Measurements from ENCODE around the gene KCND1. TPM values are rescaled to one million over a fixed set of nuclear protein-coding genes. Genes with fewer than 3 reads are reported as not detected.

Gene KCND1
- total and polyA plus RNA-seq, 7 donors = 0.03 to 0.44 (median 0.30) TPM

DNA sequence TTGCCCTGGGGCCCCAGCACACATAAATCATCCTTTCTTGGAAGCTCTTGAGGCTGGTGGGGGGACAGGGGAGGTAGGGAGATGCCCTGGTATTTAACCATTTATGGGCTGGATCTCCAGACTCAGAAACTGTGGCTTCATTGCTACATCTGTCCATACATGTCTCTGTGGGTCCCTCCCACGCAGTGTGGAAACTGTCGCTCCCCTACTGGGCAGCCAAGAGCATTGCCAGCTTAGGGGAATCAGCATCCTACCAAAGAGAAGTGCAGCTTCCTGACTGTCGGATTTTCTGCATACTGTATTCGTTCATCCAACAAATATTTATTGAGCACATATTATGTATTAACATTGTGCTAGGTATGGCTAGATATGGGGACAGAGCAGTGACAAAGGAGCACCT, 26.7 kb upstream of the KCND1 start:
- DNase-seq = no peak
- no peak overlapping the region for H3K4me3 ChIP-seq
- peaks cover 0 to 3% (median 0%) of the 10 kb centered on the region in 3 donors for H3K27me3 ChIP-seq (ENCODE audit: insufficient read depth in 3 of 3, low read length in 2 of 3)
- no peak for ATAC-seq
- intact Hi-C loops (cut with DNase I) = no loop called here
- H3K4me1 ChIP-seq = no peaks in the 10 kb centered on the region
- H3K27ac ChIP-seq = no peak overlapping the region
- 92 to 96% (median 92%) methylated on average over 4 of the region's 4 CpGs for WGBS, 3 donors
- no peaks in the 10 kb centered on the region for H3K9me3 ChIP-seq
- TF ChIP-seq, protein P1, sequence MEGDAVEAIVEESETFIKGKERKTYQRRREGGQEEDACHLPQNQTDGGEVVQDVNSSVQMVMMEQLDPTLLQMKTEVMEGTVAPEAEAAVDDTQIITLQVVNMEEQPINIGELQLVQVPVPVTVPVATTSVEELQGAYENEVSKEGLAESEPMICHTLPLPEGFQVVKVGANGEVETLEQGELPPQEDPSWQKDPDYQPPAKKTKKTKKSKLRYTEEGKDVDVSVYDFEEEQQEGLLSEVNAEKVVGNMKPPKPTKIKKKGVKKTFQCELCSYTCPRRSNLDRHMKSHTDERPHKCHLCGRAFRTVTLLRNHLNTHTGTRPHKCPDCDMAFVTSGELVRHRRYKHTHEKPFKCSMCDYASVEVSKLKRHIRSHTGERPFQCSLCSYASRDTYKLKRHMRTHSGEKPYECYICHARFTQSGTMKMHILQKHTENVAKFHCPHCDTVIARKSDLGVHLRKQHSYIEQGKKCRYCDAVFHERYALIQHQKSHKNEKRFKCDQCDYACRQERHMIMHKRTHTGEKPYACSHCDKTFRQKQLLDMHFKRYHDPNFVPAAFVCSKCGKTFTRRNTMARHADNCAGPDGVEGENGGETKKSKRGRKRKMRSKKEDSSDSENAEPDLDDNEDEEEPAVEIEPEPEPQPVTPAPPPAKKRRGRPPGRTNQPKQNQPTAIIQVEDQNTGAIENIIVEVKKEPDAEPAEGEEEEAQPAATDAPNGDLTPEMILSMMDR (IDR thresholded peaks at IDR 0.05) = no peak
- peaks cover 0 to 48% of the 10 kb centered on the region in 2 donors for H3K36me3 ChIP-seq (ENCODE audit: insufficient read depth in 1 of 2, low read depth in 1 of 2)

DNA sequence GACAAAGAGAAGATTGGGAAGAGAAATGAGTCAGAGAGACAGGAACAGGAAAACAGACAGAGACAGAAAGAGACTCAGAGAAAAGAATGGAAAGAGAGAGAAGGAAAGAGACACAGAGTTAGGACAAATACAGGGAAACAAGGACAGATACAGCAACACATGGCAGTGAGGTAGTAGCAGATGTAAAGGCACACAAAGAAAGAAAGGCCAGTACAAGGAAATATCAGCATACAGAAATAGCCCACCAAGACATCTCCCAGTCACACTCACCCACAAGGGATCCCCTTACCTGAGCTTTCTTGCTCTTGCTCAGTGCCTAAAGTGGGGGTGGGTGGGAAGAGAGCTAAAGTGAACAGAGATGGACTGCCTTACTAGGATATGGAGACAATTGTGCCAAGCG, 26.2 kb upstream of the KCND1 start:
- H3K4me1 ChIP-seq = no peaks in the 10 kb centered on the region
- H3K27ac ChIP-seq = no peak overlapping the region
- H3K36me3 ChIP-seq (ENCODE audit: insufficient read depth in 1 of 2, low read depth in 1 of 2) = peaks cover 0 to 53% of the 10 kb centered on the region in 2 donors
- DNase-seq (no peak), ATAC-seq (no peak)
- H3K27me3 ChIP-seq (ENCODE audit: insufficient read depth in 3 of 3, low read length in 2 of 3) = peaks cover 0 to 3% (median 0%) of the 10 kb centered on the region in 3 donors
- intact Hi-C loops (cut with DNase I) = no loop called here
- H3K4me3 ChIP-seq = no peak overlapping the region
- no peaks in the 10 kb centered on the region for H3K9me3 ChIP-seq
- WGBS, 3 donors = 40 to 93% (median 93%) methylated on average over 1 of the region's 1 CpG
- TF ChIP-seq, protein P1 (IDR thresholded peaks at IDR 0.05) = no peak

DNA sequence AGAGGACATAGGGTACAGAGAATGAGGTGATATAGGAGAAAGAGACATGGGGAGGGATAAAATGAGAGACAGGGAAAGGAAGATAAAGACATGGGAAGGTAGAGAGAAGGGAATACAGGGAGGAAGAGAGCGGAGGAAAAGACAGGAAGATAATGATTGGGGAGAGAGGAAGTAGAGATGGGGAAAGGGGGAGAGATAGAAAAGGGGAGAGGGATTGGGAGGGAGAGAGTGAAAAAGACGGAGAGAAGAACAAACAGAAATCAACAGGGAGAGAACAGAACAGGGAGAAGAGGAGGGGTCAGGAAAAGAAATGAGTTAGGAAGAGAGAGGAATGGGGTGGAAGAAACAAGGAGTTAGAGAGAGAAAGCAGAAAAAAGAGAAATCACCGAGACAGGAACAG, 25.8 kb upstream of the KCND1 start:
- intact Hi-C loops (cut with DNase I) = no loop called here
- ATAC-seq = no peak
- WGBS, 3 donors = 85 to 100% (median 99%) methylated on average over 3 of the region's 3 CpGs

DNA sequence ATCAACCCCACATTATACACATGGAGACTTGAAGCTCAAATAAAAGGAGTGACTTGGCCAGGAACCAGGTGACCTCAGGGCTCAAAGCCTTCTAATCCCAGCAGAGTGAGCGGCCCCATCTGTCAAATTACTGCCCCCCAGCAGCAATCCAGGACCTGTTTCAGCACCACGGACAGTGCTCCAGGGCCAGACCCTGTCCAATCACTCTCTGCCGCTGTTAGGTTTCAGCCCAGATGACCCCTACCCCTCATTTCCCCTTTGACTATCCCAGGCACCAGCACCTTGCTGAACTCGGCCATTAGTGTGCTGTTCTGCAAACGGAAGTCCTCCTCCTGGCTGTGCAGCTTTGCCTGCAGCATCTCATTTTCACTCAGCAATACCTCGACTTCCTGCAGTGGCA, 25.3 kb upstream of the KCND1 start:
- Histone ChIP-seq H3K4me3 (no peak overlapping the region), H3K27ac (no peak overlapping the region), H3K9me3 (no peaks in the 10 kb centered on the region), H3K4me1 (no peaks in the 10 kb centered on the region), H3K36me3 (ENCODE audit: insufficient read depth in 1 of 2, low read depth in 1 of 2) (peaks cover 0 to 61% of the 10 kb centered on the region in 2 donors), H3K27me3 (ENCODE audit: insufficient read depth in 3 of 3, low read length in 2 of 3) (peaks cover 0 to 3% (median 0%) of the 10 kb centered on the region in 3 donors)
- TF ChIP-seq, protein P1 (IDR thresholded peaks at IDR 0.05) = no peak
- DNase-seq = no peak
- WGBS, 3 donors = 56 to 73% (median 64%) methylated on average over 6 of the region's 6 CpGs
- intact Hi-C loops (cut with DNase I) = no loop called here
- no peak for ATAC-seq

More for the DNA sequence above, 25.8 kb upstream of the KCND1 start:
- Histone ChIP-seq H3K4me1 (no peaks in the 10 kb centered on the region), H3K4me3 (no peak overlapping the region), H3K36me3 (ENCODE audit: insufficient read depth in 1 of 2, low read depth in 1 of 2) (peaks cover 0 to 57% of the 10 kb centered on the region in 2 donors), H3K27me3 (ENCODE audit: insufficient read depth in 3 of 3, low read length in 2 of 3) (peaks cover 0 to 3% (median 0%) of the 10 kb centered on the region in 3 donors), H3K9me3 (no peaks in the 10 kb centered on the region), H3K27ac (no peak overlapping the region)
- TF ChIP-seq, protein P1 (IDR thresholded peaks at IDR 0.05) = no peak
- DNase-seq = no peak

DNA sequence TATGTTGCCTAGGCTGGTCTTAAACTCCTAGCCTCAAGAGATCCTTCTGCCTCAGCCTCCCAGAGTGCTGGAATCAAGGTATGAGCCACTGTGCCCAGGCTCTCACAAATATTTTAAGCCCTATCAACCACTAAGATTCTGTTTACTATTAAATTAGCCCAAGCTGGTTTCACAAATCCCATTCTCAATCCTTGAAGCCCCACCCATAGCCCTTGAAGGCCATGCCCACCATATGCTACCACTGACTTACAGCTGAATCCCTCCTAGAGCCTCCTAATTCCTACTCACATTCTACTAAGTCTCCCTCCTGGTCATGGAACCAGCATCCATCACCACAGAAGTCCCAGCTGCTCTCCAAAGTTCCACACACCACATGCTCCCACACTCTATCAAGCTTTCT, 20.7 kb upstream of the KCND1 start:
- intact Hi-C loops (cut with DNase I) = no loop called here
- Histone ChIP-seq H3K27ac (no peak overlapping the region), H3K36me3 (ENCODE audit: insufficient read depth in 1 of 2, low read depth in 1 of 2) (peaks cover 0 to 67% of the 10 kb centered on the region in 2 donors), H3K9me3 (no peaks in the 10 kb centered on the region), H3K4me1 (no peaks in the 10 kb centered on the region), H3K27me3 (ENCODE audit: insufficient read depth in 3 of 3, low read length in 2 of 3) (peaks cover 0 to 3% (median 0%) of the 10 kb centered on the region in 3 donors), H3K4me3 (no peak overlapping the region)
- ATAC-seq (no peak), DNase-seq (no peak)
- TF ChIP-seq, protein P1 (IDR thresholded peaks at IDR 0.05) = no peak

Data from psoas muscle (tissue), 8 donors.